ENCODE measurements around the gene WWOX. TPM values are rescaled to one million over a fixed set of nuclear protein-coding genes. Genes with fewer than 3 reads are reported as not detected.

WWOX gene
- total RNA-seq, 6 experiments from 2014 or later, result 13.0 to 24.3 (median 16.5) TPM

DNA sequence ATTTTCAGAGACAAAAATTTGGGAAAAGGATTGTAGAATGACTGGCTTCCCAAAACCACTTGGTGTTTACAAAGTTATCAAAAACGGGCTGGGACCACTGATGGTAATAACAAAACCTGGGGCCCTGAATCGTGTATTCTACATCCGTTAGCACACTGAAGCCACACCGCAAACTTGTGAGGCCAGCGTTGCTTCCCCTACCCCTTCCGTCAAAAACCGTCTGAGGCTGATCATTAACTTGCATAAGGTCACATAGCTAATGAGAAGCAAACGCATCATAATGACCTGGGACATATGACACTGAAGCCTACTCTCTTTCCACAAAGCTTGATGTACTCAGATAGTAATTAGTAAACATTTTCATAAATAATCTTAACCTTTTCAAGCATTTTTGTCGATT, 796.8 kb downstream of the WWOX start:
- no peak overlapping the region for H3K4me3 ChIP-seq
- H3K36me3 ChIP-seq, result no peaks in the 10 kb centered on the region
- no peaks in the 10 kb centered on the region for H3K4me1 ChIP-seq
- no peak overlapping the region for H3K27ac ChIP-seq
- TF ChIP-seq, protein P1, sequence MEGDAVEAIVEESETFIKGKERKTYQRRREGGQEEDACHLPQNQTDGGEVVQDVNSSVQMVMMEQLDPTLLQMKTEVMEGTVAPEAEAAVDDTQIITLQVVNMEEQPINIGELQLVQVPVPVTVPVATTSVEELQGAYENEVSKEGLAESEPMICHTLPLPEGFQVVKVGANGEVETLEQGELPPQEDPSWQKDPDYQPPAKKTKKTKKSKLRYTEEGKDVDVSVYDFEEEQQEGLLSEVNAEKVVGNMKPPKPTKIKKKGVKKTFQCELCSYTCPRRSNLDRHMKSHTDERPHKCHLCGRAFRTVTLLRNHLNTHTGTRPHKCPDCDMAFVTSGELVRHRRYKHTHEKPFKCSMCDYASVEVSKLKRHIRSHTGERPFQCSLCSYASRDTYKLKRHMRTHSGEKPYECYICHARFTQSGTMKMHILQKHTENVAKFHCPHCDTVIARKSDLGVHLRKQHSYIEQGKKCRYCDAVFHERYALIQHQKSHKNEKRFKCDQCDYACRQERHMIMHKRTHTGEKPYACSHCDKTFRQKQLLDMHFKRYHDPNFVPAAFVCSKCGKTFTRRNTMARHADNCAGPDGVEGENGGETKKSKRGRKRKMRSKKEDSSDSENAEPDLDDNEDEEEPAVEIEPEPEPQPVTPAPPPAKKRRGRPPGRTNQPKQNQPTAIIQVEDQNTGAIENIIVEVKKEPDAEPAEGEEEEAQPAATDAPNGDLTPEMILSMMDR (IDR thresholded peaks at IDR 0.05), result no peak
- no peak for TF ChIP-seq POLR2A (IDR thresholded peaks at IDR 0.05)
- no peaks in the 10 kb centered on the region for H3K9me3 ChIP-seq
- intact Hi-C loops (cut with DNase I), result no loop called here
- whole genome bisulfite sequencing (ENCODE audit: insufficient coverage, low coverage, low lambda C conversion rate, missing lambda C conversion rate), result 75% methylated on average over 9 of the region's 9 CpGs
- ATAC-seq, result no peak
- no peaks in the 10 kb centered on the region for H3K27me3 ChIP-seq
- DNase-seq, result no peak

DNA sequence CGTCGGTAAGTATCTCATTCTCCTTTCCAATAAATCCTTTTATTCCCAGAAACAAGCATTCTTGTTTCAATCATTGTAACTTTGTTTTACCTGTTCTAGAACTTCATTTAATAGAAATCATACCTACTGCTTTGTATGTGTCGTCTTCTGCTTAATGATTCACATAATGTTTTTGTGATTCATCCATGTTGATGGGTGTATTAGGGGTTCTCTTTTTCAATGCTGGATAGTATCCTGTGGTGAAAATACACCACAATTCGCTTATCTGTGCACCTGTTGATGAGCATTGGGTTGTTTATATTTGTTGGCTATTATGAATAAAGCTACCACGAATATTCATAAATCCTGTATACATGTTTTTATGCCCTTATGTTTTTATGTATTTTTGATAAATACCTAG, 797.8 kb downstream of the WWOX start:
- WGBS (ENCODE audit: insufficient coverage, low coverage, low lambda C conversion rate, missing lambda C conversion rate), result 93% methylated on average over 5 of the region's 5 CpGs
- H3K9me3 ChIP-seq, result no peaks in the 10 kb centered on the region
- H3K27me3 ChIP-seq, result no peaks in the 10 kb centered on the region
- no peak overlapping the region for H3K4me3 ChIP-seq
- H3K4me1 ChIP-seq, result no peaks in the 10 kb centered on the region
- no peak overlapping the region for H3K27ac ChIP-seq
- DNase-seq (no peak), ATAC-seq (no peak)
- no peaks in the 10 kb centered on the region for H3K36me3 ChIP-seq
- TF ChIP-seq, protein P1 (IDR thresholded peaks at IDR 0.05), result no peak
- no peak for TF ChIP-seq POLR2A (IDR thresholded peaks at IDR 0.05)
- intact Hi-C loops (cut with DNase I), result no loop called here

DNA sequence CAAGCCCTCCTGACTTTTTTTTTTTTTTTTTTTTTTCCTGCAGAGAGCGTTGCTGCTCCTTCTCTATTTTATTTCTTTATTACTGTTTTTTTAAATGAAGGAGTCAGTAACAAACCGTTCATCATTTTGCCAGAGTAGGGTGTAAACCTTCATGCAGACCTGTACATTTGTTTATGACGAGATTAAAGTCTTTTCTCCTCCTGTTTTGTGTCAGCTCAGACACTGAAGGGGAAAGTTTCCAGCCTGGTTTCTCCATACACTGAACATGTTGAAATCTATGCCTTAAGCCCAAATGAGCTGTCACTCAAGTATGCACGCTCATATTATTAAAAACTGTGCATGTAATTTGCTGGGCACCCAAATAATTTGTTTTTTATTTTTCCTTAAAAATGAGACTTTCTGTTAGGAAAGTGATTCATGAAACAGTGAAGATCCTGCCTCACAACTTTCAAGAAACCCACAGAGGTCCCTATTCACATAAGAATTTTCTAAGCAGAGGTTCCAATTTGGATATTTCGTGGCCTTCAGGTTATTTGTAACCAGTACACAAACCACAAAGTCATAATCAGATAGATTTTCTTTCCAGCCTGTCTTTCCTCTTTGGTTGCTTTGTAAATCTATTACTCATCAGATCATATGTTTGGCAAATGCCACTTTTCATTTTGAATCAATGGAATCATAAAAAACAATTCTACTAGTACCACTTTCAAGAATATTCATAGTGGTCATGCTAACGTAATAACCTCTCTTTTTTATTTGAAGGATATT, 800.8 kb downstream of the WWOX start:
- DNase-seq (no peak), ATAC-seq (no peak)
- Histone ChIP-seq H3K27me3 (no peaks in the 10 kb centered on the region), H3K27ac (no peak overlapping the region), H3K9me3 (no peaks in the 10 kb centered on the region), H3K36me3 (no peaks in the 10 kb centered on the region), H3K4me3 (no peak overlapping the region), H3K4me1 (no peaks in the 10 kb centered on the region)
- TF ChIP-seq POLR2A (IDR thresholded peaks at IDR 0.05), result no peak
- TF ChIP-seq, protein P1 (IDR thresholded peaks at IDR 0.05), result no peak
- 78% methylated on average over 6 of the region's 6 CpGs for WGBS (ENCODE audit: insufficient coverage, low coverage, low lambda C conversion rate, missing lambda C conversion rate)
- intact Hi-C loops (cut with DNase I), result no loop called here

DNA sequence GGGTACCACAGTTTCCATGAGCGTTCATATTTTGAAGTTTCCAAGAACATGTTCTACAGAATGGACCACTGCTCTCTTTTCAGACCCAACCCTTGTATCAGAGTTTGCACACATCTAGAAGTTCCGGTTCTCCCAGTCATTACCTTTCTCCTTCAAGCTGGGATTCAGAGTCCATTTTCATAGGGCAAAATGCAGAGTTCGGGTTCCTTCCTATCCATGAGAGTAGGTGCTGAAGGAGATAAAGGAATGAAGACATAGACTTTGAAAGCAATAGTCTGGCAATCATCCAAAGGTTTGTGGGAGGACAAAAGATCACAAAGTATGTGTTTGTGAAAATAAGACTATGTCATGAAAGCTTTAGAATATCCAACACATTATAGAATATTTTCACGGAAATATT, 801.5 kb downstream of the WWOX start:
- no peaks in the 10 kb centered on the region for H3K27me3 ChIP-seq
- no peak overlapping the region for H3K4me3 ChIP-seq
- no peak for DNase-seq
- no peak for ATAC-seq
- H3K9me3 ChIP-seq, result no peaks in the 10 kb centered on the region
- no peak overlapping the region for H3K27ac ChIP-seq
- intact Hi-C loops (cut with DNase I), result no loop called here
- WGBS (ENCODE audit: insufficient coverage, low coverage, low lambda C conversion rate, missing lambda C conversion rate), result 92% methylated on average over 4 of the region's 4 CpGs
- no peaks in the 10 kb centered on the region for H3K4me1 ChIP-seq
- H3K36me3 ChIP-seq, result no peaks in the 10 kb centered on the region
- TF ChIP-seq, protein P1 (IDR thresholded peaks at IDR 0.05), result no peak
- no peak for TF ChIP-seq POLR2A (IDR thresholded peaks at IDR 0.05)

Measured in right lobe of liver (tissue), 6 donors.